Activated CD8-positive, alpha-beta memory T cell treated with anti-CD3 and anti-CD28 coated beads for 1 hour (primary cell): ENCODE measurements around the gene SMAD4.
A peak's percentile ranks its signal among the peaks of the same experiment; 100 is the strongest.
"Not testable (repeated sequence)": the region's sequence is repeated elsewhere in the genome, so short reads cannot be mapped to it uniquely, and the experiment has no call there.

Experiments used
- DNase-seq, 2 donors: peaks; one replicate each; pipeline ENCODE4 v3.0.0-alpha.2; 2020; ENCODE audit warnings: low read depth in 1 of 2; ENCODE audit errors: extremely low read depth in 1 of 2

Gene SMAD4

GRCh38 chr18:51107598-51108305, 77.7 kb downstream of the SMAD4 start:
- no peak for DNase-seq

- DNase-seq = no peak
Observed at GRCh38 chr18:51108330-51108729, 78.3 kb downstream of the SMAD4 start.

GRCh38 chr18:51110073-51110797, 80.2 kb downstream of the SMAD4 start:
- DNase-seq = peak; percentile 11 to 58

GRCh38 chr18:51111633-51112355, 81.8 kb downstream of the SMAD4 start:
- DNase-seq = not testable (repeated sequence)

GRCh38 chr18:51116996-51117395, 87.0 kb downstream of the SMAD4 start:
- not testable (repeated sequence) for DNase-seq

GRCh38 chr18:51119561-51119960, 89.5 kb downstream of the SMAD4 start:
- DNase-seq = not testable (repeated sequence)

- DNase-seq = not testable (repeated sequence)
Observed at GRCh38 chr18:51119976-51120375, 90.0 kb downstream of the SMAD4 start.

- DNase-seq = no peak
Observed at GRCh38 chr18:51120809-51121596, 91.0 kb downstream of the SMAD4 start.

- no peak for DNase-seq
Observed at GRCh38 chr18:51121597-51121857, 91.5 kb downstream of the SMAD4 start.

- DNase-seq = no peak
Observed at GRCh38 chr18:51122266-51123045, 92.4 kb downstream of the SMAD4 start.

GRCh38 chr18:51123046-51123395, 93.0 kb downstream of the SMAD4 start:
- no peak for DNase-seq

GRCh38 chr18:51123481-51123880, 93.5 kb downstream of the SMAD4 start:
- DNase-seq = no peak

GRCh38 chr18:51123936-51124486, 94.0 kb downstream of the SMAD4 start:
- no peak for DNase-seq

GRCh38 chr18:51125976-51126375, 96.0 kb downstream of the SMAD4 start:
- no peak for DNase-seq

GRCh38 chr18:51127664-51128063, 97.7 kb downstream of the SMAD4 start:
- DNase-seq = no peak

GRCh38 chr18:51128533-51128932, 98.5 kb downstream of the SMAD4 start:
- DNase-seq = no peak

- DNase-seq = no peak
Observed at GRCh38 chr18:51132256-51132935, 102.4 kb downstream of the SMAD4 start.

- no peak for DNase-seq
Observed at GRCh38 chr18:51133580-51134160, 103.7 kb downstream of the SMAD4 start.
